NOMO-1 treated with dmso at 0.1 percent for 144 hours (cell line): ENCODE results near the gene SLC39A11.
A peak's percentile ranks its signal among the peaks of the same experiment; 100 is the strongest.
"Not testable (repeated sequence)": the region's sequence is repeated elsewhere in the genome, so short reads cannot be mapped to it uniquely, and the experiment has no call there.

ENCODE experiments used
- DNase-seq: peaks from one replicate; lab custom pipeline; 2025; ENCODE audit not compliant: unreplicated experiment; lab: John Stamatoyannopoulos, UW

The SLC39A11 gene

GRCh38 chr17:72640415-72641165 lies 451.9 kb downstream of the SLC39A11 start:
- DNase-seq, result no peak

GRCh38 chr17:72639711-72640110 lies 452.8 kb downstream of the SLC39A11 start:
- no peak for DNase-seq

GRCh38 chr17:72638932-72639331 lies 453.6 kb downstream of the SLC39A11 start:
- DNase-seq, result not testable (repeated sequence)

GRCh38 chr17:72635034-72635635 lies 457.4 kb downstream of the SLC39A11 start:
- DNase-seq, result no peak

GRCh38 chr17:72634621-72635020 lies 457.9 kb downstream of the SLC39A11 start:
- DNase-seq, result no peak

- no peak for DNase-seq
Observed at GRCh38 chr17:72631949-72632684, 460.4 kb downstream of the SLC39A11 start.

- DNase-seq, result no peak
Observed at GRCh38 chr17:72631568-72631948, 460.9 kb downstream of the SLC39A11 start.

- DNase-seq, result no peak
Observed at GRCh38 chr17:72624652-72625051, 467.8 kb downstream of the SLC39A11 start.

GRCh38 chr17:72624226-72624625 lies 468.3 kb downstream of the SLC39A11 start:
- no peak for DNase-seq

GRCh38 chr17:72622661-72623433 lies 469.6 kb downstream of the SLC39A11 start:
- DNase-seq, result no peak

GRCh38 chr17:72619976-72620650 lies 472.4 kb downstream of the SLC39A11 start:
- DNase-seq, result no peak

GRCh38 chr17:72618001-72618509 lies 474.4 kb downstream of the SLC39A11 start:
- peak; percentile 53 for DNase-seq

- DNase-seq, result no peak
Observed at GRCh38 chr17:72617557-72617956, 474.9 kb downstream of the SLC39A11 start.

GRCh38 chr17:72616447-72616846 lies 476.0 kb downstream of the SLC39A11 start:
- no peak for DNase-seq

GRCh38 chr17:72615627-72615991 lies 476.9 kb downstream of the SLC39A11 start:
- no peak for DNase-seq

GRCh38 chr17:72614871-72615626 lies 477.4 kb downstream of the SLC39A11 start:
- DNase-seq, result no peak

- no peak for DNase-seq
Observed at GRCh38 chr17:72614476-72614870, 478.0 kb downstream of the SLC39A11 start.

- peak; percentile 79 for DNase-seq
Observed at GRCh38 chr17:72613806-72614292, 478.6 kb downstream of the SLC39A11 start.

- DNase-seq, result no peak
Observed at GRCh38 chr17:72613396-72613795, 479.1 kb downstream of the SLC39A11 start.

- DNase-seq, result no peak
Observed at GRCh38 chr17:72611172-72611571, 481.3 kb downstream of the SLC39A11 start.
